Measurements from ENCODE around the gene IL5RA. TPM values are rescaled to one million over a fixed set of nuclear protein-coding genes. Genes with fewer than 3 reads are reported as not detected.

Gene IL5RA
- total and polyA plus RNA-seq, 9 of the 15 experiments (the other 6 are each of a cell fraction or from before 2014, with no cell fraction given) = 0.07 to 0.28 (median 0.14) TPM; not detected in 4

DNA sequence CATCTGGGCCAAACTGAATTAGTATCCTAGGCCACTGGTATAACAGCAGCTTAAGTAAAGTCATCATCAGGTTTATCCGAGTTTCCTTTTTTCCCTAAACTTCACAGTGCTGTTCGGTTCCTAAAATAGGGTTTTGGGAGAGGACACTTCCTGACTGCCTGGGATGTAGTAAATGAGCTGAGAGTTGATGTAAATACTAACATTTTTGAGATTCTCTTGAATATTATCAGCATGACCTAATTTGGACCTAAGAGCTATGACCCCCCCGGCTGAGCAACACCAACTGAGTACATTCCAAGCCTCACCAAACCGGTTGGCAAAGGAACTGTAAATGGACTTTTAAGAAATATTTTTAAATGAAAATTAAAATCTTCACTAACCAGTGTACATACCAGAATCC, 78.8 kb downstream of the IL5RA start (continued):
- TF ChIP-seq ZNF41 (CRISPR knock-in tag; conservative IDR thresholded peaks at IDR 0.05) (no peak), ESRRA (IDR thresholded peaks at IDR 0.05; ENCODE audit: borderline replicate concordance, low read depth) (no peak), NFATC3 (IDR thresholded peaks at IDR 0.05) (no peak)

DNA sequence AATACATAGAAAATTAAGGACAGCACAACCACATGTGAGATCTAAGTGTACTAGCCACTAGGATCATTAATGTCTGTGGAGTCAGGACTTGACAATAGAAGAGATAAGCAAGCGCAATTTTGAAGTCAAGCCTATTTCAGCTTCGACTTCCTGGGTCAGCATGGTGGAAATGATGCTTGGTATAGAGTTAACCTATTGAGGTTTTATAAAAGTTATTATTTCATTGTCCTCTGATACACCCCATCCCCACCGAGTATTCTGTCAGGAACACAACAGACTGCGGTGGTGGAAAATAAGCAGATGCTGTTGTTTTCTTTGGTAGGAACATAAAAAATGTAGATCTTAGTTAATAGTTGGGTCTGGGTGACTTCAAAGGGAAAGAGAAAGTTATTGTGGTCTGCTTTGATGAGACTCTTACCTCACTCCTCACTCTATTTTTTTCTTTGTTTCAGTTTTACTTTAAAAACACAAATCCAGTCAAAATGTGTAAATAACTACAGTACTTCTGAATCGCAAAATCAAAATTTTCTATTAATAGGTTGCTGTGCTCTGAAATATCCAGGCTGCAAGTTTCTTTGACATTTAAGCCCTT, 82.1 kb downstream of the IL5RA start:
- CTCF ChIA-PET (ENCODE audit: low intra/inter-chr PET ratio) = no interaction called here
- no peaks in the 10 kb centered on the region for H4K20me1 ChIP-seq (replicated peaks; ENCODE audit: control insufficient read depth, insufficient read depth, low read length)
- no peak overlapping the region for H2AFZ ChIP-seq (ENCODE audit: low read depth, low read length)
- no peak overlapping the region for H3K4me2 ChIP-seq (ENCODE audit: insufficient read depth, low read length)
- in situ Hi-C loops (cut with MboI) = no loop called here
- no TSS peak for BruUV-seq (replicated peaks)
- FAIRE-seq (no peak), ATAC-seq (no peak), DNase-seq (ENCODE audit: extremely low read depth in 1 of 4, low spot score in 3 of 4) (no peak)
- H3K9ac ChIP-seq (ENCODE audit: insufficient read depth in 1 of 2, low read depth in 2 of 2, low read length in 2 of 2) = no peak overlapping the region
- H3K9me3 ChIP-seq (replicated peaks; ENCODE audit: control insufficient read depth, insufficient read depth, low read depth, low read length) = no peaks in the 10 kb centered on the region
- H3K4me3 ChIP-seq = no peak overlapping the region
- no peaks in the 10 kb centered on the region for H3K4me1 ChIP-seq (replicated peaks in 1 of 2; ENCODE audit: control insufficient read depth in 2 of 2, insufficient read depth in 2 of 2, low read length in 2 of 2)
- no peaks in the 10 kb centered on the region for H3K36me3 ChIP-seq (ENCODE audit: control insufficient read depth, insufficient read depth, low read length)
- POLR2A ChIA-PET = interaction anchor here (1.4 kb wide), 1 partner anchor 10 kb away, joined by 3 read pairs; no protein-coding TSS in a partner anchor
- under 1% methylated on average over 5 of the region's 5 CpGs for WGBS (ENCODE audit: insufficient coverage, low coverage, missing lambda C conversion rate)
- H3K79me2 ChIP-seq (ENCODE audit: control insufficient read depth, insufficient read depth, low read length) = no peaks in the 10 kb centered on the region
- TF ChIP-seq RFX7 (CRISPR knock-in tag; IDR thresholded peaks at IDR 0.05) = no peak
- no peak for TF ChIP-seq KDM1A (IDR thresholded peaks at IDR 0.05)
- TF ChIP-seq, protein P1, sequence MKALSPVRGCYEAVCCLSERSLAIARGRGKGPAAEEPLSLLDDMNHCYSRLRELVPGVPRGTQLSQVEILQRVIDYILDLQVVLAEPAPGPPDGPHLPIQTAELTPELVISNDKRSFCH (CRISPR knock-in tag; IDR thresholded peaks at IDR 0.05) = no peak
- TF ChIP-seq, protein P1 (tag; IDR thresholded peaks at IDR 0.05) = no peak
- TF ChIP-seq ZNF124 (CRISPR knock-in tag; IDR thresholded peaks at IDR 0.05) = no peak
- TF ChIP-seq, protein P2, sequence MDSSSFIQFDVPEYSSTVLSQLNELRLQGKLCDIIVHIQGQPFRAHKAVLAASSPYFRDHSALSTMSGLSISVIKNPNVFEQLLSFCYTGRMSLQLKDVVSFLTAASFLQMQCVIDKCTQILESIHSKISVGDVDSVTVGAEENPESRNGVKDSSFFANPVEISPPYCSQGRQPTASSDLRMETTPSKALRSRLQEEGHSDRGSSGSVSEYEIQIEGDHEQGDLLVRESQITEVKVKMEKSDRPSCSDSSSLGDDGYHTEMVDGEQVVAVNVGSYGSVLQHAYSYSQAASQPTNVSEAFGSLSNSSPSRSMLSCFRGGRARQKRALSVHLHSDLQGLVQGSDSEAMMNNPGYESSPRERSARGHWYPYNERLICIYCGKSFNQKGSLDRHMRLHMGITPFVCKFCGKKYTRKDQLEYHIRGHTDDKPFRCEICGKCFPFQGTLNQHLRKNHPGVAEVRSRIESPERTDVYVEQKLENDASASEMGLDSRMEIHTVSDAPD (CRISPR knock-in tag; IDR thresholded peaks at IDR 0.05) = no peak
- no peak for TF ChIP-seq ZNF175 (CRISPR knock-in tag; IDR thresholded peaks at IDR 0.05; ENCODE audit: low read depth)
- TF ChIP-seq ILK (tag; IDR thresholded peaks at IDR 0.05; ENCODE audit: borderline replicate concordance, low read depth) = no peak
- no peak for TF ChIP-seq SP2 (IDR thresholded peaks at IDR 0.05; ENCODE audit: extremely low read depth, low read depth, low read length, poor library complexity, severe bottlenecking)
- TF ChIP-seq PYGO2 (tag; IDR thresholded peaks at IDR 0.05) = no peak
- TF ChIP-seq SAFB (IDR thresholded peaks at IDR 0.05; ENCODE audit: borderline replicate concordance, low read depth, low read length) = no peak
- no peak for TF ChIP-seq MTF1 (CRISPR knock-in tag; IDR thresholded peaks at IDR 0.05; ENCODE audit: borderline replicate concordance)
- TF ChIP-seq, protein P3, sequence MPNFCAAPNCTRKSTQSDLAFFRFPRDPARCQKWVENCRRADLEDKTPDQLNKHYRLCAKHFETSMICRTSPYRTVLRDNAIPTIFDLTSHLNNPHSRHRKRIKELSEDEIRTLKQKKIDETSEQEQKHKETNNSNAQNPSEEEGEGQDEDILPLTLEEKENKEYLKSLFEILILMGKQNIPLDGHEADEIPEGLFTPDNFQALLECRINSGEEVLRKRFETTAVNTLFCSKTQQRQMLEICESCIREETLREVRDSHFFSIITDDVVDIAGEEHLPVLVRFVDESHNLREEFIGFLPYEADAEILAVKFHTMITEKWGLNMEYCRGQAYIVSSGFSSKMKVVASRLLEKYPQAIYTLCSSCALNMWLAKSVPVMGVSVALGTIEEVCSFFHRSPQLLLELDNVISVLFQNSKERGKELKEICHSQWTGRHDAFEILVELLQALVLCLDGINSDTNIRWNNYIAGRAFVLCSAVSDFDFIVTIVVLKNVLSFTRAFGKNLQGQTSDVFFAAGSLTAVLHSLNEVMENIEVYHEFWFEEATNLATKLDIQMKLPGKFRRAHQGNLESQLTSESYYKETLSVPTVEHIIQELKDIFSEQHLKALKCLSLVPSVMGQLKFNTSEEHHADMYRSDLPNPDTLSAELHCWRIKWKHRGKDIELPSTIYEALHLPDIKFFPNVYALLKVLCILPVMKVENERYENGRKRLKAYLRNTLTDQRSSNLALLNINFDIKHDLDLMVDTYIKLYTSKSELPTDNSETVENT (CRISPR knock-in tag; IDR thresholded peaks at IDR 0.05) = no peak
- H3K27ac ChIP-seq (ENCODE audit: extremely low read depth, low read depth, low read length) = no peak overlapping the region
- no peaks in the 10 kb centered on the region for H3K27me3 ChIP-seq (ENCODE audit: control insufficient read depth in 2 of 2, insufficient read depth in 2 of 2, low read length in 2 of 2)
- no peaks in the 10 kb centered on the region for H3K9me1 ChIP-seq (ENCODE audit: control insufficient read depth, insufficient read depth, low read length)
- intact Hi-C loops (cut with micrococcal nuclease) = no loop called here

Measured in K562 (cell line).